Measurements from ENCODE around the gene PDE4B.

PDE4B gene

GRCh38 chr1:66143651-66144050 lies 351.0 kb downstream of the PDE4B start:
- no peak for FAIRE-seq

- no peak for FAIRE-seq
Observed at GRCh38 chr1:66147226-66147835, 354.6 kb downstream of the PDE4B start.

DNA sequence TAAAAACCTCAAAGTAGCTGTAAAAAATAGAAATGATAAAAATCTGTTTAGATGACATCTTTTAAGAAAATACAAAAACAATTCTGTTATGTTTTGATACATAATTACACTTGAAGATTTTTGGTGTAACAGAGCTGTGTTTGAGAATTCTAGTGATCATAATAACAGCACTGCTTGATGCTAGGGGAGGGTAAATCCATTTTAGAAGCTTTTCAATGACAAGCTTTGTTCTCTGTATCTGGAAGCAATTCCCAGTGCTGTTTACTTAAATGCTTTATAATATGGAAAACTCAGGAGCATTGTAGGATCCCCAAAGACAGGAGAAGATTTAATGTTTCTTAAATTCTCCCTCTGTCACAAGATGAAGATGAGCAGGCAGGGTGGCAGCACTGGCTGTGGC lies 359.3 kb downstream of the PDE4B start:
- no peak for FAIRE-seq

- no peak for FAIRE-seq
Observed at GRCh38 chr1:66154394-66154793, 361.7 kb downstream of the PDE4B start.

GRCh38 chr1:66156144-66156543 lies 363.4 kb downstream of the PDE4B start:
- no peak for FAIRE-seq

- no peak for FAIRE-seq
Observed at GRCh38 chr1:66159800-66160199, 367.1 kb downstream of the PDE4B start.

GRCh38 chr1:66160719-66161118 lies 368.0 kb downstream of the PDE4B start:
- no peak for FAIRE-seq

- FAIRE-seq: no peak
Observed at GRCh38 chr1:66166753-66167152, 374.1 kb downstream of the PDE4B start.

DNA sequence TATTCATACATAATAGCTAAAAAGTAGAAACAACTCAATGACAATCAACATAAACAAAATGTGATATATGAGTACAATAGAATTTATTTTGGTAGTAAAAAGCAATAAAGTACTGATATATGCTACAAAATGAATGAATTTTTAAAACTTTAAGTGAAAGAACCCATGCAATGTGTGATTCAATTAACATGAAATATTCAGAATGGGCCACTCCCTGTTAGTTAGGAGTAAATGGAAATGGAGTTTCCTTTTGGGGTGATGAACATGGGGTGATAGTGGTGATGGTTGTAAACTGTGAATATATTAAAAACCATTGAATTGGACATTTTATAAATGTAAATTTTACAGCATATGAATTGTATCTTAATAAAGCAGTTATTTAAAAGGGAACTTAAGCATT lies 374.6 kb downstream of the PDE4B start:
- peak; percentile 11 for FAIRE-seq

DNA sequence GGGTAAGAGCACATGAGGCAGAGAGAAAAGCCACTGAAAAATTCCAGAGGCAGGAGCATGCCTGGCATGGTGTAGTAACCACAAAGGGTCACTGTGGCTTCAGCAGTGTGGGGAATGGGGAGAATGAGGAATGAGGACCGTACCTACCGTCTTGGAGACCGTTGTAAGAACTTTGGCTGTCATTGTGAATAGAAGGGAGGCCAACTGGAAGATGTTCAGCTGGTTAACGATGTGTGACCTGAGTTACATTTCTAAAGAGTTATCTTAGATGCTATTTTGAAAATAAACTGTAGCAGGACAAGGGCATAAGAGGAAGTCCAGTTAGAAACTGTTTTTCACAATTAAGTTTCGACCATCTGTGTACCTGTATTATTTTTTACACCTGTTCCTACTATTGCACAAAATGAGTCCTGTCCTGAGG lies 375.8 kb downstream of the PDE4B start:
- FAIRE-seq: peak; percentile 81

DNA sequence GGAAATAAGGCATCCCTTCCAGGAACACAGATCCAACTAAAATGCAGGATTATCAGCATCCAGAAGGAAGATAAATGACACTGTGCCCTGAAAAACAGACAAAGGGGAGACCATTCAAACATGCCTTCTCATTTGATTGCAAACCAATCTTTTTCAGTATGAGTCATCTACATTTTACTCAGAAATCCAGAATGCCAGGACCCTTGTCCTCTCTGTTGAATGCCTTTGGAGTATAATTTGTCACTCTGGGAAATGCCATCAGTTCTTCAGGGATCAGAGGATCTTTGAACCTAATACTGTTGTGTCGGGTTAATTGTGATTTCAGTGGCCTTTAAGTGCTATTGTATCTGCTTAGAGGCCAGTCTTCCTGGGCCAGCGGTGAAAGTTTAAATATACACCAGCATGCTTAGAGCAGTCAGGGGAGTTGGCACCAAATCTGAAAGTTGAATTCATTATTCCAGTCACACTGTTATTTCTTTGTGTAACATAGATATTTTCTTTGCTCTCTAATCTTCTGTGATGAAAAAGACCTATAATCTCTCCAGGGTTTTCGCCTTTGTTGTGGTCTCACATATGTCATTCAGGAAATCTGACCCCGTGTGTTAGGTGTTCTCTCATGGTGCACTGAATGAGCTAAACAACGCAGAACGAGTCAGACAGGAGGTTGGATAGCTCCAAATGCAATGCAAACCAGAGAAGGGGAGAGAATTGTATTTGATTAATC lies 376.4 kb downstream of the PDE4B start:
- FAIRE-seq: peak; percentile 82

- no peak for FAIRE-seq
Observed at GRCh38 chr1:66172272-66172671, 379.6 kb downstream of the PDE4B start.

GRCh38 chr1:66175098-66175497 lies 382.4 kb downstream of the PDE4B start:
- no peak for FAIRE-seq

- no peak for FAIRE-seq
Observed at GRCh38 chr1:66175581-66175980, 382.9 kb downstream of the PDE4B start.

DNA sequence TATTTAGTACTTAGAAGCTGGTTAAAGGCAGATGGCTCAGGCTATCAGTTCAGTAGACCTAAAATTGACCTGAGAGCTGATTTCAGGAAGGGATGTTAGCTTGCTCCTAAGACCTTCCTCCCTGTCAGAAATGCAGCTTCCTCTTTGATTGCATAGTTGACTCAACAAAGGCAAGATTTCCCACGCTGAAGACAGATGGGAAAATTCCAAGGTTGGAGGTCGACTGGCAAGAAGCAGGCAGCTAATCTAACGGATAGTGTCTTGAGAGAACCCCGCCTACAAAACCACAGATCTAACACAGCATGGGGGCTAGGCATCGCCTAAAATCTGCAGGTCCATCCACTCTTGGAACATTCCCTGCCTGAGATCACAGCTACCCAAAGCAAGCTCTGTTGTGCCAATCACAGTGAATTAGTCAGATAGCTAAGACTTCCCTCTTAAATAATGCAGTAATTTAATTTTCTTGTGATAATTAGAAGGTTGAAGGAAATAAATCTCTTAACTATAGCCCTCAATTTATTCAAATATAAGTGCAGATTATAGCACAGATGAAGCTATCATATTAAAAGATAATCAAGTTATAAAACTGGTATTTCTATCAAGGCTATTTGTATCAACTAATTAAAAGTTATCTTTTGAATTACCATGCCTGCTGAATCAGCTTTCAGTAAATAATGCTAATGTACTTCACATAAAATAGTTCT lies 383.5 kb downstream of the PDE4B start:
- peak; percentile 29 for FAIRE-seq

DNA sequence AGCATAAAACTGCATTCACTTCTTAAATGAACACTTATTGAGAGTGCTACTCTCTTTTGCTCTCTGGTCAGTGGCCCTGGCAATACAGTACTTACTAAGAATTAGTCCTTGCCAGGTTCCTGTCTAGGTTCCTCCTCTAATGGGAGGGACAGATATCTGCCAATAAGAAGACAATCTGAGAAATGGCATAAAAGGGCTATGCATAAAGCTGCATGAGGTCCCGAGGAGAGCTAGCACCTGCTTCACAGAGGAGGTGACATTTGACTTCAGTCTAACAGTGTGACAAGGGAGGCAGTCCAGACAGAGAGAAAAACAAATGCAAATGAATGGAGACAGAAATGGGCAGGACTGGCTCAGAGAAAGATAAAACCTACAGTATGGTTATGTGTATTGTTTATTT lies 384.1 kb downstream of the PDE4B start:
- FAIRE-seq: peak; percentile 25

DNA sequence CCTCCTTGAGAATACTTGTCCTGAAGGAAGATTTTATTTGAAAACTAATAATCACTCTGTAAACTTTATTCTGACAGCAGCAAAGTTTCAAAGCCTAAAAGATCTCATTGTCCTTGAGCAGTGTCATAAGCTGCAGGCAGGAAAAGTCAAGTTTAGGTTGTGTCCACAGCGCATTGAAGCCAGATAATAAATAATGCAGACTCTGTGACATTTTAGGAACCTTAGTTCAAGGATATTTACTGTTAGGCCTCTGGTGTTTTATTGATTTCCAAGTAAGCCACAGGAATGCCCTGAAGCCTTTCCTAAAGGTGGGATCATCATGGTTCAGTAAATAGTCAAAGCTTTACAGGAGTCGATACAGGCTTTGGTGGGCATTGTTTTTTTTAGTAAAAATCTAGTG lies 384.8 kb downstream of the PDE4B start:
- FAIRE-seq: no peak

- FAIRE-seq: no peak
Observed at GRCh38 chr1:66182026-66182425, 389.3 kb downstream of the PDE4B start.

- FAIRE-seq: peak; percentile 3
Observed at GRCh38 chr1:66182551-66183178, 390.0 kb downstream of the PDE4B start.

GRCh38 chr1:66183400-66183799 lies 390.7 kb downstream of the PDE4B start:
- no peak for FAIRE-seq

- no peak for FAIRE-seq
Observed at GRCh38 chr1:66197120-66197519, 404.4 kb downstream of the PDE4B start.

GRCh38 chr1:66197785-66198184 lies 405.1 kb downstream of the PDE4B start:
- no peak for FAIRE-seq

- peak; percentile 56 for FAIRE-seq
Observed at GRCh38 chr1:66206563-66207144, 414.0 kb downstream of the PDE4B start.

All from A204.1 (cell line).